Measurements from ENCODE around the gene BCL2L2.
"Not testable (repeated sequence)": the region's sequence is repeated elsewhere in the genome, so short reads cannot be mapped to it uniquely, and the experiment has no call there.

The BCL2L2 gene

GRCh38 chr14:23324993-23325392 lies 18.4 kb downstream of the BCL2L2 start:
- DNase-seq: no peak

GRCh38 chr14:23325746-23326145 lies 19.1 kb downstream of the BCL2L2 start:
- not testable (repeated sequence) for DNase-seq

GRCh38 chr14:23326491-23327332 lies 20.1 kb downstream of the BCL2L2 start:
- no peak for DNase-seq

GRCh38 chr14:23327947-23328744 lies 21.5 kb downstream of the BCL2L2 start:
- peak; percentile 70 for DNase-seq

GRCh38 chr14:23335623-23336022 lies 29.0 kb downstream of the BCL2L2 start:
- no peak for DNase-seq

GRCh38 chr14:23339506-23340268 lies 33.1 kb downstream of the BCL2L2 start:
- DNase-seq: no peak

- no peak for DNase-seq
These were observed 37.8 kb downstream of the BCL2L2 start for GRCh38 chr14:23344481-23344880.

- DNase-seq: no peak
These were observed 39.5 kb downstream of the BCL2L2 start for GRCh38 chr14:23345987-23346692.

- no peak for DNase-seq
These were observed 40.2 kb downstream of the BCL2L2 start for GRCh38 chr14:23346693-23347405.

GRCh38 chr14:23347406-23348296 lies 41.0 kb downstream of the BCL2L2 start:
- DNase-seq: no peak

GRCh38 chr14:23348297-23348655 lies 41.6 kb downstream of the BCL2L2 start:
- no peak for DNase-seq

GRCh38 chr14:23349156-23349845 lies 42.7 kb downstream of the BCL2L2 start:
- no peak for DNase-seq

GRCh38 chr14:23351681-23352505 lies 45.3 kb downstream of the BCL2L2 start:
- no peak for DNase-seq

- no peak for DNase-seq
These were observed 46.1 kb downstream of the BCL2L2 start, which contains the start of gene SLC22A17 for GRCh38 chr14:23352506-23353432. TSS of gene SLC22A17 (minus strand) at chr14:23352887.

- no peak for DNase-seq
These were observed 46.8 kb downstream of the BCL2L2 start for GRCh38 chr14:23353433-23353780.

GRCh38 chr14:23354990-23355389 lies 48.4 kb downstream of the BCL2L2 start:
- no peak for DNase-seq

GRCh38 chr14:23355871-23356435 lies 49.3 kb downstream of the BCL2L2 start:
- no peak for DNase-seq

GRCh38 chr14:23356662-23357061 lies 50.0 kb downstream of the BCL2L2 start:
- no peak for DNase-seq
